MCF 10A (cell line): ENCODE measurements around the gene IER5L. TPM values are rescaled to one million over a fixed set of nuclear protein-coding genes. Genes with fewer than 3 reads are reported as not detected.
"Not testable (repeated sequence)": the region's sequence is repeated elsewhere in the genome, so short reads cannot be mapped to it uniquely, and the experiment has no call there.

Experiments used
- BruUV-seq: library from RNA; stranded (reverse); fragments of 400-500 nt; replicated peaks from 2 replicates; lab custom pipeline; 2021; lab: Mats Ljungman, UMichigan
- CTCF ChIA-PET: fragments of 300-600 bp; sonication (Branson Sonifier 250); formaldehyde crosslinking; extraction: SDS; loops from one replicate; lab custom pipeline; 2021; ENCODE audit warnings: antibody characterized with exemption, inconsistent platforms; lab: Yijun Ruan, JAX
- POLR2A ChIA-PET: fragments of 300-600, 350-650 bp; sonication (Branson Sonifier 250); formaldehyde crosslinking; extraction: SDS; loops from one replicate; lab custom pipeline; 2020; ENCODE audit warnings: antibody characterized with exemption, inconsistent platforms; lab: Yijun Ruan, JAX
- DNase-seq: peaks from one replicate; pipeline ENCODE4 v3.0.0-alpha.2; 2018; ENCODE audit not compliant: unreplicated experiment
- H3K27ac Mint-ChIP-seq: one replicate; pipeline ENCODE4 v1.8.0; 2022; ENCODE audit warnings: mild to moderate bottlenecking, low read depth, mixed read lengths; ENCODE audit not compliant: unreplicated experiment
- H3K27me3 Mint-ChIP-seq: one replicate; pipeline ENCODE4 v1.8.0; 2022; ENCODE audit warnings: mixed read lengths; ENCODE audit not compliant: insufficient read depth, unreplicated experiment
- H3K36me3 Mint-ChIP-seq: one replicate; pipeline ENCODE4 v1.8.0; 2022; ENCODE audit warnings: mild to moderate bottlenecking, moderate library complexity, mixed read lengths; ENCODE audit not compliant: insufficient read depth, unreplicated experiment
- H3K4me1 Mint-ChIP-seq: one replicate; pipeline ENCODE4 v1.8.0; 2022; ENCODE audit warnings: mixed read lengths; ENCODE audit not compliant: insufficient read depth, unreplicated experiment
- H3K4me3 Mint-ChIP-seq: one replicate; pipeline ENCODE4 v1.8.0; 2022; ENCODE audit warnings: mild to moderate bottlenecking, moderate library complexity, mixed read lengths; ENCODE audit not compliant: unreplicated experiment
- H3K9me3 Mint-ChIP-seq: one replicate; pipeline ENCODE4 v1.8.0; 2022; ENCODE audit warnings: mixed read lengths; ENCODE audit not compliant: unreplicated experiment
- CTCF ChIP-seq: fragments of 200-600 bp; IDR thresholded peaks from one replicate; pipeline ENCODE4 v1.8.0; 2022; ENCODE audit warnings: antibody characterized with exemption, mild to moderate bottlenecking; ENCODE audit not compliant: unreplicated experiment
- intact Hi-C: fragments of 100-400 bp; cut with micrococcal nuclease; formaldehyde crosslinking; loops from 2 replicates; pipeline ENCODE4 v1.14.1; 2022
- total RNA-seq: library from RNA; stranded (reverse); gene quantifications from 2 replicates; pipeline ENCODE4 v1.2.3, GENCODE V29; 2022

The IER5L gene
- total RNA-seq, 1 experiment from 2014 or later = 13.4 TPM

- CTCF ChIA-PET = no interaction called here
- DNase-seq = no peak
- TF ChIP-seq CTCF = no peak
- no peak overlapping the region for H3K27ac Mint-ChIP-seq
- H3K4me3 Mint-ChIP-seq = no peak overlapping the region
- no TSS peak for BruUV-seq
- POLR2A ChIA-PET = interaction anchor here (0.6 kb wide), 1 partner anchor 285 kb away, joined by 3 read pairs; no protein-coding TSS in a partner anchor
- no peaks in the 10 kb centered on the region for H3K9me3 Mint-ChIP-seq
- H3K36me3 Mint-ChIP-seq = no peaks in the 10 kb centered on the region
- intact Hi-C loops = no loop called here
- H3K4me1 Mint-ChIP-seq = no peaks in the 10 kb centered on the region
- H3K27me3 Mint-ChIP-seq = peaks cover 13% of the 10 kb centered on the region
Measured at GRCh38 chr9:129197978-129198318, 19.9 kb upstream of the IER5L start.

GRCh38 chr9:129197045-129197444 lies 19.0 kb upstream of the IER5L start:
- POLR2A ChIA-PET = interaction anchor here (0.5 kb wide), 1 partner anchor 21 kb away, joined by 4 read pairs; no protein-coding TSS in a partner anchor
- peaks cover 13% of the 10 kb centered on the region for H3K27me3 Mint-ChIP-seq
- BruUV-seq = not testable (repeated sequence)

GRCh38 chr9:129195606-129196005 lies 17.5 kb upstream of the IER5L start:
- TF ChIP-seq CTCF = no peak
- Mint-ChIP-seq H3K4me3 (no peak overlapping the region), H3K9me3 (no peaks in the 10 kb centered on the region), H3K4me1 (no peaks in the 10 kb centered on the region), H3K27me3 (peaks cover 13% of the 10 kb centered on the region), H3K27ac (no peak overlapping the region), H3K36me3 (no peaks in the 10 kb centered on the region)
- ChIA-PET CTCF (interaction anchor here (1.1 kb wide), 1 partner anchor 57 kb away, joined by 4 read pairs; no protein-coding TSS in a partner anchor), POLR2A (interaction anchor here (1.3 kb wide), 1 partner anchor 18 kb away, joined by 3 read pairs; the partner anchor contains the start of gene IER5L)
- DNase-seq = no peak
- BruUV-seq = no TSS peak
- intact Hi-C loops = no loop called here

More at GRCh38 chr9:129197045-129197444, 19.0 kb upstream of the IER5L start:
- H3K9me3 Mint-ChIP-seq, CTCF ChIA-PET, H3K36me3 Mint-ChIP-seq, H3K4me1 Mint-ChIP-seq, intact Hi-C loops, DNase-seq, H3K27ac Mint-ChIP-seq: not testable (repeated sequence)
- peak overlapping the region; percentile 18 for H3K4me3 Mint-ChIP-seq

- H3K36me3 Mint-ChIP-seq = no peaks in the 10 kb centered on the region
- H3K9me3 Mint-ChIP-seq = no peaks in the 10 kb centered on the region
- ChIA-PET POLR2A (interaction anchor here (0.6 to 1.1 kb wide), 2 partner anchors 16 to 45 kb away, joined by 3 to 4 read pairs; partner anchors contain the start of gene IER5L), CTCF (no interaction called here)
- no peaks in the 10 kb centered on the region for H3K4me1 Mint-ChIP-seq
- H3K4me3 Mint-ChIP-seq = no peak overlapping the region
- intact Hi-C loops = no loop called here
- TF ChIP-seq CTCF = no peak
- no peak for DNase-seq
- peaks cover 13% of the 10 kb centered on the region for H3K27me3 Mint-ChIP-seq
- no TSS peak for BruUV-seq
- no peak overlapping the region for H3K27ac Mint-ChIP-seq
Measured at GRCh38 chr9:129194221-129194620, 16.2 kb upstream of the IER5L start.
